GM18511 (cell line): ENCODE data around the gene RFX7.

Source experiments
- ATAC-seq: cut with Tn5 transposase; IDR thresholded peaks from one replicate; pipeline ENCODE4 v1.9.1; 2021; ENCODE audit warnings: mild to moderate bottlenecking, moderate library complexity; ENCODE audit not compliant: unreplicated experiment

The RFX7 gene

DNA sequence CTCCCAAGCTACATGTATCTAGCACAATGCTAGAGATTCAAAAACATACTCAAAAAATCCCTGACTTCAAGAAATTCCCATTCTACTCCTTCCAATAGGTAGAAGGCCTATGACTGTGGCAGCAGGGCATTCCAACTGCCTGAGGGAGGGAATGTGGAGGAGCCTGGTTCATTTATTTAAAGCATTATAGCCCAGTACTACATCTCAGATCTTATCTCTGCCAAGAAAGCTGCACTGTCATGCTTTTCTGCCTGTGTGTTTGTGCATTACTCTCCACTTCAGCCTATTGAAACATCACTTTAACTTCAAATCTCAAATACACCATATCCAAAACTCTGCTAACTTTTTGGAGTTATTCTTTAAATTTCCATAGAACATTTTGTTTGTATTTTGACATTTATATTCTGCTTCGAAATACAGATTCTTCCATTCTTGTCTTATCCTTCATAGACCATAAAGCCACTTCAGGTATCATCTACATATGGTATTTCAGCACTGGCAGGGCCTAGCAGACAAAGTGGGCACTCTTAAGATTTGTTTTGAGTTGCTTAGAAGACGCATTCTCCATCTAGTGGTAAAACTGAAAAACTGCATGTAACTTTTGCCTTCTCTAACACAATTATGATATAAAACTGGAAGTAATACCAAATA, 191.2 kb downstream of the RFX7 start:
- peak; percentile 74 for ATAC-seq

DNA sequence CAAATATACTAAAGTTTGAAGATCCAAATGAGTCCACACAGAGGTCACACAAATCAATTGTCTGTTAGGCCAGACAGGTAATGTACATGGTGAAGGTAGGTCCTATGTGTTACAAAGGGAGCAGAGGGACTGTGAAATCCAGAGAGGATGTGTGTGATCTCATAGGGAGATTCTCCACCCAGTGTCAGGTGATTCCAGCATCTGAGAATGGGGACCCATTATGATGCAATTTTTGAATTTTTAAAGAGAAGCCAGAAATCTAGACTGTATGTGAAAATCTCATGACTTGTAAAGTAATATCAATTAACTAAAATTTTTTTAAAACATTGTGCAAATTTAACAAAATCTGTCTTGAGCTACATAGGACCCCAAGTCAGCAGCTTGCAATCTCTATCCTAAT, 192.0 kb downstream of the RFX7 start:
- no peak for ATAC-seq

DNA sequence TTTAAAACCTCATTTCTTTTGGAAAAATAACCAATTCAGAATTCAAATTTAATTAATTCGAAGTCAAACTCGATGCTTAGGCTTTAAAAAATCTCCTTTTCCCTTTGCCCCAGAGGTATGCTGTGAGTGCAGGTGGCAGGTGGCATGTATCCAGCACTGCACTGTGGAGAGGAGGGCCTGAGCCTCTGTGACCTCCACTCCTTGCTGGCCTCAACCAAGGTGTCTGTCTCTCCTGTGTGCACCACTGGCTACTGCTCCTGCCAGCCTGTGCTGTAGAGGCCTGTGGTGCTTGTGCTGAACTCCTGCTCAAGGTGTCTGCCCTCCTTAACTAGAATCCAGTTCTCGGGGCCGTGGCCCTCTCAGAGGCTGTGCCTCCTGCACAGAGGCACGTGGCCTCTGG, 194.1 kb downstream of the RFX7 start:
- ATAC-seq, result no peak

GRCh38 chr15:56047354-56047753, 196.3 kb downstream of the RFX7 start:
- ATAC-seq, result no peak

- ATAC-seq, result no peak
These were observed 198.5 kb downstream of the RFX7 start for GRCh38 chr15:56045068-56045748.

DNA sequence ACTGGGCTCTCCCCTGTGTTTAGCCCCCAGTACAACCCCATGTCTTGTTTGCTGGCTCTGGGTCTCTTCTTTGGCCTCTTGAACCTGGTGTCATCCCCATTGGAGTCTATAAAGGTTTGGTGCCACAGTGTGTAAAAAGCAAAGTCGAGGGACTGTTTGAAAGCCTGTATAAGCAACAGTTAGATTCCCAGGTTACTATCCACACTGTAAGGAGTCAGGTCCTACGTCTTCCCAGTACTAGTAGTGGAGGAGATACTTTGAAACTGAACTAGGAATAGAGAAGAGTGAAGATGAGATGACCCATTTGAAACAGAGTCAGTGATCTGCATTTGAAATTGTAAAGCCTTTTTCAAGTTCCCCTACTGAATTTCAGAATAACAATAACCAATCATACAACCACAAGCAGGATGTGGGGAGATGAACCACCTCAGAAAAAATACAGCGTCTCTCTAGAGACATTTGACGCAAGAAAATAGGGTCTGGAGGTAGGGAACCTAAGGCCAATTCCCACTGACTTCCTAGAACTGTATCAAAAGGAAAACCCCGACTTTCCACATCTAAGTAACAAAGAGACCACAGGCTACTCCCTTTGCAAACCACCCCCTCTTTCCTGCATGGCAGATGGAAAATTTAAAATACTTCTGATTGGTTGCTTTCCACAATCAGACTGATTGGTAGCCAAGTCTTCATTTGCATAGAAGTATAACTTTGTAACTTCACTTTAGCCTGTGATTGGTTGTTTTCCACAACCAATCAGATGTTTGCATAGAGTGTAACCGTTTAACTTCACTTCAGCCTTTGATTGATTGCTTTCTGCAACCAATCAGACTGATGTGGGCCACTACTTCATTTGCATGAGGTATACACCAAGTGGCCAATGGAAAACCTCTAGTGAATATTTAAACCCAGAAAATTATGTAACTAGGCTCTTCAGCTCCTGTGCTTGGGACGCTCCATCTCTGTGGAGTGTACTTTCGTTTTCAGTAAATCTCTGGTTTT, 200.4 kb downstream of the RFX7 start:
- ATAC-seq, result no peak

GRCh38 chr15:56042498-56042897, 201.2 kb downstream of the RFX7 start:
- ATAC-seq, result no peak

- no peak for ATAC-seq
These were observed 201.6 kb downstream of the RFX7 start for GRCh38 chr15:56042031-56042430.

GRCh38 chr15:56040081-56041035, 203.3 kb downstream of the RFX7 start:
- no peak for ATAC-seq

DNA sequence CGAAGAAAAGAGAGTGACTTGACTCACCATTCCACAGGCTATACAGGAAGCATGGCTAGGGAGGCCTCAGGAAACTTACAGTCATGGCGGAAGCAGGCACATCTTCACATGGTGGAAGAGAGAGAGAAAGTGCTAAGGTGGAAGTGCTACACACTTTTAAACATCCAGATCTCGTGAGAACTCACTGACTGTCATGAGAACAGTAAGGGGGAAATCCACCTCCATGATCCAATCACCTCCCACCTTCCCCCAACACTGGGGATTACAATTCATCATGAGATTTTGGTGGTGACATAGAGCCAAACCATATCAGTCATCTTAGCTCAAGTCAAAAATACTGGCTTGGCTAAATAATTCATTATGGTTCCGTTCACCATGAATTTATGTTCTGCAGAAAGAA, 205.0 kb downstream of the RFX7 start:
- no peak for ATAC-seq

DNA sequence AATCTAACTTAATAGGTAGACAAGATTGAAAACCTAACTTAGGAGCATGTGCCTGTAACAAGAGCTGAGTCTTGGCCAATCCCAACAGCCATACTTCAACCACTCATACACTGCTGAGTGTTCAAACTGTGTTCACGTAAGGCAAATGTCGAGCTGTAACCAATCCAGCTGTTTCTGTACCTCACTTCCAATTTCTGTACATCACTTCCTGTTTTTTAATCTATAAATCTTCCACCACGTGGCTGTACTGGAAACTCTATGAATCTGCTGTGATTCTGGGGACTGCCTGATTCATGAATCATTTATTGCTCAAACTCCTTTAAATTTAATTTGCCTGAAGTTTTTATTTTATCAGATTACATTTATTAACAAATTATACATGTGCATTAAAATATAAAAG, 205.7 kb downstream of the RFX7 start:
- ATAC-seq, result no peak
